ENCODE data around the gene SERPINB6. TPM values are rescaled to one million over a fixed set of nuclear protein-coding genes. Genes with fewer than 3 reads are reported as not detected.

Gene SERPINB6
- polyA plus RNA-seq, 1 experiment: 89.6 TPM

DNA sequence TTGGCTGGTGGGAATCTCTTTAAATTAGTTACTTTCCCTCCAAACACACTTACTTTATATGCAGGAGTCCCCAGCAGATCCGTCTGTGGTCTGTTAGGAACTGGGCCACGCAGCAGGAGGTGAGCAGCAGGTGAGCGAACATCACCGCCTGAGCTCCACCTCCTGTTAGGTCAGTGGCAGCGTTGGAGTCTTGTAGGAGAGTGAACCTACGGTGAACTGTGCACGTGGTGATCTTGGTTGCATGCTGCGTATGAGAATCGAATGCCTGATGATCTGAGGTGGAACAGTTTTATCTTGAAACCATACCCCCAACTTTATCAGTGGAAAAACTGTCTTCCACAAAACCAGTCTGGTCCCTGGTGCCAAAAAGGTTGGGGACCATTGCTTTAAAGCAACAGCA is 5.0 kb downstream of the SERPINB6 start:
- POLR2A ChIA-PET: no interaction called here
- CTCF ChIA-PET: interaction anchor here (0.6 to 3.1 kb wide), 4 partner anchors 14 to 29 kb away, joined by 3 to 25 read pairs (median 4); no protein-coding TSS in a partner anchor
- DNase-seq (ENCODE audit: low read depth): no peak
- no peaks in the 10 kb centered on the region for H3K27me3 ChIP-seq (ENCODE audit: control insufficient read depth, insufficient read depth, low read length)
- no peak overlapping the region for H3K4me3 ChIP-seq (ENCODE audit: low read depth, low read length)
- H3K36me3 ChIP-seq (ENCODE audit: control insufficient read depth, insufficient read depth, low read length): no peaks in the 10 kb centered on the region
- TF ChIP-seq, protein P1, sequence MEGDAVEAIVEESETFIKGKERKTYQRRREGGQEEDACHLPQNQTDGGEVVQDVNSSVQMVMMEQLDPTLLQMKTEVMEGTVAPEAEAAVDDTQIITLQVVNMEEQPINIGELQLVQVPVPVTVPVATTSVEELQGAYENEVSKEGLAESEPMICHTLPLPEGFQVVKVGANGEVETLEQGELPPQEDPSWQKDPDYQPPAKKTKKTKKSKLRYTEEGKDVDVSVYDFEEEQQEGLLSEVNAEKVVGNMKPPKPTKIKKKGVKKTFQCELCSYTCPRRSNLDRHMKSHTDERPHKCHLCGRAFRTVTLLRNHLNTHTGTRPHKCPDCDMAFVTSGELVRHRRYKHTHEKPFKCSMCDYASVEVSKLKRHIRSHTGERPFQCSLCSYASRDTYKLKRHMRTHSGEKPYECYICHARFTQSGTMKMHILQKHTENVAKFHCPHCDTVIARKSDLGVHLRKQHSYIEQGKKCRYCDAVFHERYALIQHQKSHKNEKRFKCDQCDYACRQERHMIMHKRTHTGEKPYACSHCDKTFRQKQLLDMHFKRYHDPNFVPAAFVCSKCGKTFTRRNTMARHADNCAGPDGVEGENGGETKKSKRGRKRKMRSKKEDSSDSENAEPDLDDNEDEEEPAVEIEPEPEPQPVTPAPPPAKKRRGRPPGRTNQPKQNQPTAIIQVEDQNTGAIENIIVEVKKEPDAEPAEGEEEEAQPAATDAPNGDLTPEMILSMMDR (IDR thresholded peaks at IDR 0.05; ENCODE audit: insufficient read depth, low read depth, low read length): no peak

DNA sequence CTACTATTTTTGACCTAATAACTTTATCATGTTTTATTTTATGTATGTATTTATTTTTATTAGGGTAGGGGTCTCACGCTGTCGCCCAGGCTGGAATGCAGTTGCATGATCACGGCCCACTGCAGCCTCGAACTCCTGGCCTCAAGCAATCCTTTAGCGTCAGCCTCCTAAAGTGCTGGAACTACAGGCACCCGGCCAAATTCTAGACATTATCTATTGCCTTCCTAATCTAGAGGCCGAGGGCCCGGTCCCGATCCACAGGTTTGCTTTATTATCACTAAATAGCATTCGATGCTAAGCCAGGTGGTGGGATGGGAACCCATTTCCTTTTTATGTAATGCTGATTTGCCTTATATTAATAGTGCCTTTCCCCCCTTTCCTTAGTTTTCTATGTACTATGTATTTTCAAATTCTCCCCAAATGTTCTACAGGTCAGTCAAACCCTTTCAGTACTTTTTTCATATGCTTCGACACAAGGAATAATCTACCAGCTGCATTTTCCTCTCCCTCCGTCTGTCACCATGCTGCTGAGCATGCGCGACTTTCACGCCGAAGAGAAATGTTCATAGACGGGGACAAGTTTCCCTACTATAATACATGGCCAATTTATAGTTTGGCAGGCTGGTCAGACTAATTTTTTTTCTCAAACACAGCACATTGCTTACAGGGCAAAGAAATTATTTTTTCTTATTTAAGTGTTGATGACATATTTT is 6.4 kb downstream of the SERPINB6 start:
- no peaks in the 10 kb centered on the region for H3K27me3 ChIP-seq (ENCODE audit: control insufficient read depth, insufficient read depth, low read length)
- CTCF ChIA-PET: interaction anchor here (0.7 to 3.1 kb wide), 3 partner anchors 12 to 26 kb away, joined by 3 to 25 read pairs (median 4); no protein-coding TSS in a partner anchor
- POLR2A ChIA-PET: no interaction called here
- TF ChIP-seq, protein P1 (IDR thresholded peaks at IDR 0.05; ENCODE audit: insufficient read depth, low read depth, low read length): no peak
- DNase-seq (ENCODE audit: low read depth): no peak
- no peaks in the 10 kb centered on the region for H3K36me3 ChIP-seq (ENCODE audit: control insufficient read depth, insufficient read depth, low read length)
- no peak overlapping the region for H3K4me3 ChIP-seq (ENCODE audit: low read depth, low read length)

DNA sequence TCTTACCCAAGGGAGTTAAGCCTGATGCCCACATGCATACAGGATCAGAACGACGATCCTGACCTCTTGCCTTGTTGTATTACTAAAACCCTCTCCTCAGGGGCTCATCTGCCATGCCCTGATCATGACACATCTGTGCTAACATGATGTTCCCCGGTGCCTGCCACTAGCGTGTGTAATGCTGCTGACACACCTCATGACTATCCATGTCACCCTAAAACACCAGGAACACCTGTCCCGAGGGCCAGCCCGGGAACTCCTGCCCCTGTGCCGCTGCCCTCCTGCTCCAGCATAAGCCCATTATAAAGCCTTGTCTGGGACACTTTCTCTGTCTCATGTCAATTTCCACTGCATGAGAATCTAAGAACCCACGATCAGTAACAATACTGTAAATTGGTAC is 7.6 kb downstream of the SERPINB6 start:
- no peaks in the 10 kb centered on the region for H3K27me3 ChIP-seq (ENCODE audit: control insufficient read depth, insufficient read depth, low read length)
- CTCF ChIA-PET: no interaction called here
- H3K4me3 ChIP-seq (ENCODE audit: low read depth, low read length): no peak overlapping the region
- TF ChIP-seq, protein P1 (IDR thresholded peaks at IDR 0.05; ENCODE audit: insufficient read depth, low read depth, low read length): no peak
- H3K36me3 ChIP-seq (ENCODE audit: control insufficient read depth, insufficient read depth, low read length): no peaks in the 10 kb centered on the region
- no peak for DNase-seq (ENCODE audit: low read depth)
- POLR2A ChIA-PET: no interaction called here

DNA sequence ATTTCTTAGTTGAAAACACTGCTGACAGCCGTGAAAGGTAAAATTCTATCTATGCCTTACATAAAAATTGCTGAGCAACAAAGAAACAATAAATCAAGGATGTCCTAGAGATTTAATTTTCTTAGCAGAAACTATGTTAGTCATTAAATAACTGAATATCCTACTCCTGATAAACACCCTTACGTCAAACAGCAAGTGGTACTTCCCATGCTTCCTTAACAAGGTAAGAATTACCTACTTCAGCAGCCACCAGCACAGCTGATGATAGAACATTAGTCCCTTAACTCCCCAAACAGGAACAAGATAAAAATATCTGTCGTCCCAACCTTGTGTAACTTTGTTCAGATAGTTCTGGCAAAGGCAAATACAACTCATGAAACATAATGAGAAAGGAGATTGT is 8.7 kb downstream of the SERPINB6 start:
- no peak for DNase-seq (ENCODE audit: low read depth)
- Histone ChIP-seq H3K36me3 (ENCODE audit: control insufficient read depth, insufficient read depth, low read length) (no peaks in the 10 kb centered on the region), H3K27me3 (ENCODE audit: control insufficient read depth, insufficient read depth, low read length) (no peaks in the 10 kb centered on the region), H3K4me3 (ENCODE audit: low read depth, low read length) (no peak overlapping the region)
- TF ChIP-seq, protein P1 (IDR thresholded peaks at IDR 0.05; ENCODE audit: insufficient read depth, low read depth, low read length): no peak
- CTCF ChIA-PET: interaction anchor here (0.7 to 1.6 kb wide), 3 partner anchors 10 to 97 kb away, joined by 3 to 10 read pairs (median 10); no protein-coding TSS in a partner anchor
- POLR2A ChIA-PET: no interaction called here

DNA sequence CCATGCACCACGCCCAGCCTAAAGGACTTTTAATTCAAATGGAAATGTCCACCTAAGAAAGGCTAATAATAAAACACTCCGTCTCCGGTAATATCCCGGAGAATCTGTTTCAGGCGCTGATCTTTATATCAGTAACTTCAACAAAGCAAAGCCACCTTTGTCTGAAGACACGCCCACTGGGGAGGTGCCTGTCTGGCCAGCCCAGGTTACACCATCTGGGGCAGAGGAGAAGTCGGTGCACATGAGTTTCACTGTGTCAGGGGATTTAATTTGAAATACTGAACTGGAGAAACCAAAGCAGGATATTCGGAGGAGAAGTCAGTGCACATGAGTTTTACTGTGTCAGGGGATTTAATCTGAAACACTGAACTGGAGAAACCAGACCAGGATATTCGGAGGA is 9.4 kb downstream of the SERPINB6 start:
- no peak for DNase-seq (ENCODE audit: low read depth)
- H3K36me3 ChIP-seq (ENCODE audit: control insufficient read depth, insufficient read depth, low read length): no peaks in the 10 kb centered on the region
- TF ChIP-seq, protein P1 (IDR thresholded peaks at IDR 0.05; ENCODE audit: insufficient read depth, low read depth, low read length): no peak
- POLR2A ChIA-PET: no interaction called here
- H3K4me3 ChIP-seq (ENCODE audit: low read depth, low read length): no peak overlapping the region
- CTCF ChIA-PET: interaction anchor here (0.7 to 1.6 kb wide), 3 partner anchors 10 to 96 kb away, joined by 3 to 10 read pairs (median 10); no protein-coding TSS in a partner anchor
- H3K27me3 ChIP-seq (ENCODE audit: control insufficient read depth, insufficient read depth, low read length): no peaks in the 10 kb centered on the region
